ENCODE data around the gene RARA.

Gene RARA

GRCh38 chr17:40309031-40309948 lies at the start of gene RARA (continued):
- TF ChIP-seq, protein P1, sequence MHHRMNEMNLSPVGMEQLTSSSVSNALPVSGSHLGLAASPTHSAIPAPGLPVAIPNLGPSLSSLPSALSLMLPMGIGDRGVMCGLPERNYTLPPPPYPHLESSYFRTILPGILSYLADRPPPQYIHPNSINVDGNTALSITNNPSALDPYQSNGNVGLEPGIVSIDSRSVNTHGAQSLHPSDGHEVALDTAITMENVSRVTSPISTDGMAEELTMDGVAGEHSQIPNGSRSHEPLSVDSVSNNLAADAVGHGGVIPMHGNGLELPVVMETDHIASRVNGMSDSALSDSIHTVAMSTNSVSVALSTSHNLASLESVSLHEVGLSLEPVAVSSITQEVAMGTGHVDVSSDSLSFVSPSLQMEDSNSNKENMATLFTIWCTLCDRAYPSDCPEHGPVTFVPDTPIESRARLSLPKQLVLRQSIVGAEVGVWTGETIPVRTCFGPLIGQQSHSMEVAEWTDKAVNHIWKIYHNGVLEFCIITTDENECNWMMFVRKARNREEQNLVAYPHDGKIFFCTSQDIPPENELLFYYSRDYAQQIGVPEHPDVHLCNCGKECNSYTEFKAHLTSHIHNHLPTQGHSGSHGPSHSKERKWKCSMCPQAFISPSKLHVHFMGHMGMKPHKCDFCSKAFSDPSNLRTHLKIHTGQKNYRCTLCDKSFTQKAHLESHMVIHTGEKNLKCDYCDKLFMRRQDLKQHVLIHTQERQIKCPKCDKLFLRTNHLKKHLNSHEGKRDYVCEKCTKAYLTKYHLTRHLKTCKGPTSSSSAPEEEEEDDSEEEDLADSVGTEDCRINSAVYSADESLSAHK (tag by site-specific recombination; IDR thresholded peaks at IDR 0.05): no peak
- TF ChIP-seq ZNF768 (tag by site-specific recombination; IDR thresholded peaks at IDR 0.05) (no peak), ZNF596 (tag by site-specific recombination; IDR thresholded peaks at IDR 0.05) (no peak), KLF7 (tag by site-specific recombination; IDR thresholded peaks at IDR 0.05; ENCODE audit: borderline replicate concordance) (0 out of 2 replicates have a peak, but pooled peaks have one; percentile 15), ZNF23 (tag by site-specific recombination; IDR thresholded peaks at IDR 0.05; ENCODE audit: borderline replicate concordance) (no peak), ZNF701 (tag by site-specific recombination; IDR thresholded peaks at IDR 0.05) (no peak), ZNF629 (tag by site-specific recombination; IDR thresholded peaks at IDR 0.05) (peak; percentile 38; the same call in 1 of the 2 replicates), ZBTB6 (tag by site-specific recombination; IDR thresholded peaks at IDR 0.05) (no peak), HOXD13 (CRISPR knock-in tag; IDR thresholded peaks at IDR 0.05; ENCODE audit: borderline replicate concordance) (no peak), ZNF133 (tag by site-specific recombination; IDR thresholded peaks at IDR 0.05) (no peak), ZSCAN5A (tag by site-specific recombination; IDR thresholded peaks at IDR 0.05) (no peak), PRDM1 (tag by site-specific recombination; IDR thresholded peaks at IDR 0.05) (no peak), HIC1 (tag by site-specific recombination; IDR thresholded peaks at IDR 0.05) (peak; percentile 27; the same call in 1 of the 2 replicates), ZNF138 (tag by site-specific recombination; IDR thresholded peaks at IDR 0.05; ENCODE audit: borderline replicate concordance) (no peak), ZNF747 (tag by site-specific recombination; IDR thresholded peaks at IDR 0.05) (no peak), ZSCAN16 (tag by site-specific recombination; IDR thresholded peaks at IDR 0.05) (no peak), ZBTB8A (tag by site-specific recombination; IDR thresholded peaks at IDR 0.05) (peak; percentile 45; the same call in 1 of the 2 replicates), ZNF830 (tag by site-specific recombination; IDR thresholded peaks at IDR 0.05; ENCODE audit: low read depth) (no peak), ZNF558 (tag by site-specific recombination; IDR thresholded peaks at IDR 0.05) (no peak), ZNF18 (tag by site-specific recombination; IDR thresholded peaks at IDR 0.05) (no peak), ZNF658 (tag by site-specific recombination; IDR thresholded peaks at IDR 0.05) (no peak)
- TF ChIP-seq, protein P2, sequence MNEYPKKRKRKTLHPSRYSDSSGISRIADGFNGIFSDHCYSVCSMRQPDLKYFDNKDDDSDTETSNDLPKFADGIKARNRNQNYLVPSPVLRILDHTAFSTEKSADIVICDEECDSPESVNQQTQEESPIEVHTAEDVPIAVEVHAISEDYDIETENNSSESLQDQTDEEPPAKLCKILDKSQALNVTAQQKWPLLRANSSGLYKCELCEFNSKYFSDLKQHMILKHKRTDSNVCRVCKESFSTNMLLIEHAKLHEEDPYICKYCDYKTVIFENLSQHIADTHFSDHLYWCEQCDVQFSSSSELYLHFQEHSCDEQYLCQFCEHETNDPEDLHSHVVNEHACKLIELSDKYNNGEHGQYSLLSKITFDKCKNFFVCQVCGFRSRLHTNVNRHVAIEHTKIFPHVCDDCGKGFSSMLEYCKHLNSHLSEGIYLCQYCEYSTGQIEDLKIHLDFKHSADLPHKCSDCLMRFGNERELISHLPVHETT (tag by site-specific recombination; IDR thresholded peaks at IDR 0.05): no peak
